CD4-positive, alpha-beta T cell (primary cell): ENCODE measurements around the gene B4GALT6. TPM values are rescaled to one million over a fixed set of nuclear protein-coding genes. Genes with fewer than 3 reads are reported as not detected.

Source experiments
- ATAC-seq: fragments of 200-7000 bp; cut with Tn5 transposase; one replicate; pipeline ENCODE4 v1.10.0; 2022; ENCODE audit warnings: mild to moderate bottlenecking; ENCODE audit not compliant: poor library complexity
- CTCF ChIA-PET: fragments of 350-600 bp; sonication (Branson Sonifier 250); formaldehyde crosslinking; loops from one replicate; lab custom pipeline; 2021; ENCODE audit warnings: antibody characterized with exemption, inconsistent platforms; lab: Charles Lee
- POLR2A ChIA-PET: fragments of 350-600 bp; sonication (Branson Sonifier 250); formaldehyde crosslinking; loops from one replicate; lab custom pipeline; 2021; ENCODE audit warnings: antibody characterized with exemption, inconsistent platforms; lab: Charles Lee
- DNase-seq, 14 experiments: peaks; one replicate each; pipeline ENCODE4 v3.0.0-alpha.2; 2013 to 2020; ENCODE audit warnings: mixed read lengths in 2 of 14
- H3K27ac ChIP-seq, 2 donors: one replicate each; pipeline versions ENCODE4 v1.5.1 to v1.7.0; 2013; ENCODE audit warnings: low read length in 2 of 2, low read depth in 1 of 2, mild to moderate bottlenecking in 1 of 2
- H3K27me3 ChIP-seq, 2 experiments: 1 replicate in 1 of 2; 2 replicates in 1 of 2; pipeline versions ENCODE4 v1.6.1 to v1.7.0; 2013; ENCODE audit warnings: low read length in 2 of 2, control low read depth in 1 of 2, mild to moderate bottlenecking in 1 of 2, moderate library complexity in 1 of 2; ENCODE audit not compliant: insufficient read depth in 2 of 2, control insufficient read depth in 1 of 2
- H3K36me3 ChIP-seq: one replicate; pipeline ENCODE4 v1.6.1; 2013; ENCODE audit warnings: low read length, control low read depth; ENCODE audit not compliant: insufficient read depth
- H3K4me1 ChIP-seq: one replicate; pipeline ENCODE4 v1.6.1; 2013; ENCODE audit warnings: low read length, control low read depth; ENCODE audit not compliant: insufficient read depth
- H3K4me3 ChIP-seq: one replicate; pipeline ENCODE4 v1.5.1; 2013; ENCODE audit warnings: mild to moderate bottlenecking, low read length, moderate library complexity
- H3K9me3 ChIP-seq, 2 experiments: 1 replicate in 1 of 2; 2 replicates in 1 of 2; pipeline versions ENCODE4 v1.6.1 to v1.7.0; 2013; ENCODE audit warnings: low read length in 2 of 2, mild to moderate bottlenecking in 2 of 2, control low read depth in 1 of 2, moderate library complexity in 1 of 2; ENCODE audit not compliant: control insufficient read depth in 1 of 2, insufficient read depth in 1 of 2
- H3K27ac Mint-ChIP-seq: one replicate; pipeline ENCODE4 v1.8.0; 2020; ENCODE audit warnings: mixed read lengths
- H3K27me3 Mint-ChIP-seq: one replicate; pipeline ENCODE4 v1.8.0; 2021; ENCODE audit warnings: mixed read lengths
- H3K36me3 Mint-ChIP-seq: one replicate; pipeline ENCODE4 v1.8.0; 2021; ENCODE audit warnings: low read depth, mixed read lengths
- H3K4me1 Mint-ChIP-seq: one replicate; pipeline ENCODE4 v1.8.0; 2021; ENCODE audit warnings: low read depth, mixed read lengths
- H3K4me3 Mint-ChIP-seq: one replicate; pipeline ENCODE4 v1.8.0; 2020; ENCODE audit warnings: mild to moderate bottlenecking, mixed read lengths
- H3K9me3 Mint-ChIP-seq: one replicate; pipeline ENCODE4 v1.8.0; 2020; ENCODE audit warnings: mixed read lengths
- CTCF ChIP-seq: fragments of 200-600 bp; IDR thresholded peaks from one replicate; pipeline ENCODE4 v1.8.0; 2022; ENCODE audit warnings: antibody characterized with exemption, mild to moderate bottlenecking
- intact Hi-C, 2 experiments: fragments of 100-400 bp; cut with DNase I in 1 of 2; cut with micrococcal nuclease in 1 of 2; formaldehyde crosslinking; loops; one replicate each; pipeline versions ENCODE4 v1.15.1 to v1.9.0; 2023 to 2025; cut with DNase I, micrococcal nuclease
- total RNA-seq, 174 experiments: library from RNA in 2 of 174; stranded (reverse) in 2 of 174; gene quantifications; one replicate each; pipeline ENCODE4 v1.2.3 and lab custom pipeline; 2021 to 2026

The B4GALT6 gene
- total RNA-seq, 2 experiments from 2014 or later, result 0.75 TPM; not detected in 1

- ChIA-PET POLR2A (no interaction called here), CTCF (no interaction called here)
- no peak overlapping the region for H3K4me3 ChIP-seq
- DNase-seq (no peak), ATAC-seq (no peak)
- no peaks in the 10 kb centered on the region for H3K27me3 ChIP-seq
- Mint-ChIP-seq H3K4me3 (no peak overlapping the region), H3K9me3 (no peaks in the 10 kb centered on the region), H3K4me1 (no peaks in the 10 kb centered on the region), H3K27me3 (no peaks in the 10 kb centered on the region), H3K36me3 (no peaks in the 10 kb centered on the region), H3K27ac (no peak overlapping the region)
- no peak for TF ChIP-seq CTCF
- no peaks in the 10 kb centered on the region for H3K4me1 ChIP-seq
- intact Hi-C loops, result no loop called here
- H3K36me3 ChIP-seq, result no peaks in the 10 kb centered on the region
- no peak overlapping the region for H3K27ac ChIP-seq
- no peaks in the 10 kb centered on the region for H3K9me3 ChIP-seq
Observed at GRCh38 chr18:31598021-31598805, 86.2 kb downstream of the B4GALT6 start.

GRCh38 chr18:31596081-31596872, 88.1 kb downstream of the B4GALT6 start:
- H3K4me1 ChIP-seq, result no peaks in the 10 kb centered on the region
- no peaks in the 10 kb centered on the region for H3K36me3 ChIP-seq
- CTCF ChIA-PET, result no interaction called here
- no peak for ATAC-seq
- H3K27me3 ChIP-seq, result no peaks in the 10 kb centered on the region
- no peak overlapping the region for H3K27ac ChIP-seq
- intact Hi-C loops, result no loop called here
- no peak for TF ChIP-seq CTCF
- Mint-ChIP-seq H3K4me1 (no peaks in the 10 kb centered on the region), H3K27me3 (no peaks in the 10 kb centered on the region), H3K36me3 (no peaks in the 10 kb centered on the region), H3K4me3 (no peak overlapping the region), H3K9me3 (no peaks in the 10 kb centered on the region), H3K27ac (no peak overlapping the region)
- no peak overlapping the region for H3K4me3 ChIP-seq
- POLR2A ChIA-PET, result no interaction called here
- H3K9me3 ChIP-seq, result no peaks in the 10 kb centered on the region
- DNase-seq, result no peak

- intact Hi-C loops, result no loop called here
- no peak for TF ChIP-seq CTCF
- Mint-ChIP-seq H3K36me3 (no peaks in the 10 kb centered on the region), H3K27me3 (no peaks in the 10 kb centered on the region), H3K27ac (no peak overlapping the region), H3K4me3 (no peak overlapping the region), H3K4me1 (no peaks in the 10 kb centered on the region), H3K9me3 (no peaks in the 10 kb centered on the region)
- Histone ChIP-seq H3K4me3 (no peak overlapping the region), H3K9me3 (no peaks in the 10 kb centered on the region), H3K27ac (no peak overlapping the region), H3K27me3 (no peaks in the 10 kb centered on the region), H3K36me3 (no peaks in the 10 kb centered on the region), H3K4me1 (no peaks in the 10 kb centered on the region)
- POLR2A ChIA-PET, result no interaction called here
- CTCF ChIA-PET, result no interaction called here
- DNase-seq (no peak), ATAC-seq (no peak)
Observed at GRCh38 chr18:31595121-31595771, 89.1 kb downstream of the B4GALT6 start.
